Endometrial microvascular endothelial cells (primary cell): ENCODE data around the gene BCO1. TPM values are rescaled to one million over a fixed set of nuclear protein-coding genes. Genes with fewer than 3 reads are reported as not detected.

Source experiments
- in situ Hi-C: cut with HindIII; loops from 2 replicates; pipeline ENCODE4 v1.10.0; 2017; ENCODE audit warnings: low sequenced_read_pairs, low pct_unique_long_range_greater_than_20kb; ENCODE audit errors: inconsistent ontology term
- total RNA-seq: library from RNA; depleted of rRNA; stranded (reverse); fragments of >200 nt; gene quantifications from one replicate; pipeline ENCODE4 v1.2.3, GENCODE V29; 2015; ENCODE audit errors: inconsistent ontology term

Gene BCO1
- total RNA-seq, 1 donor from 2014 or later = not detected

DNA sequence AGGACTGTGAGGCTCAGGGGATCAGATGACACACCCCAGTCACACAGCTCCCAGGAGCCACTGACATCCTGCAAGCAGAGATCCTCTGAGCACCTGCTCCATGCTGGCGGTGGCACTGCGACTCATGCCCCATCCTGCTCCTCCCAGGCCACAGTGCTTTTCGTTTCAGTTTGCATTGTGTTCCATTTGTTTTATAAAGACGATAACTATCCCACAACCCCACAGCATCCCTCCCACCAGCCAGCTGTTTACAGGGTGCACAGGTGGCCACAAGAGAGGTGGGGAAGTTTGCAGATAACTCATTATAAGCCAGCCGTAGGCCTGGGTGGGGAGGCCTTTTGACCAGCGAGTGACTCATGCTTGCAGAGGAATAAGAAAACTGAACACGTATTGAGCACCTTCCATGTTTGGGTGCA is 28.2 kb downstream of the BCO1 start:
- in situ Hi-C loops = no loop called here

DNA sequence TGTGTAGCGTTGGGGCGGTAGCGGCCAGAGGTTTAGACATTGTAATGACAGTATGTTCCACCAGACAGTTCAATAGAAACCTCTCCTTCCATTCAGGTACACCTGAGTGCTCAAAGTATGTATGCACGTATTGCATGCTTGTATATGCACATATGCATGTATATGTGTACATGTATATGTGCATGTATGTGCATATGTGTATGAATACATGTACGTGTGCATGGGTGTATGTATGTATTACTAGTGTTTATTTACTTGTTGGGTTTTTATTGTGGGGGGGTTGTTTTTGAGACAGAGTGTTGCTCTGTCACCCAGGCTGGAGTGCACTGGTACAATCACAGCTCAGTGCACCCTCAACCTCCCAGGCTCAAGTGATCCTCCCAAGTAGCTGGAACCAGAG is 30.0 kb downstream of the BCO1 start:
- in situ Hi-C loops = no loop called here

DNA sequence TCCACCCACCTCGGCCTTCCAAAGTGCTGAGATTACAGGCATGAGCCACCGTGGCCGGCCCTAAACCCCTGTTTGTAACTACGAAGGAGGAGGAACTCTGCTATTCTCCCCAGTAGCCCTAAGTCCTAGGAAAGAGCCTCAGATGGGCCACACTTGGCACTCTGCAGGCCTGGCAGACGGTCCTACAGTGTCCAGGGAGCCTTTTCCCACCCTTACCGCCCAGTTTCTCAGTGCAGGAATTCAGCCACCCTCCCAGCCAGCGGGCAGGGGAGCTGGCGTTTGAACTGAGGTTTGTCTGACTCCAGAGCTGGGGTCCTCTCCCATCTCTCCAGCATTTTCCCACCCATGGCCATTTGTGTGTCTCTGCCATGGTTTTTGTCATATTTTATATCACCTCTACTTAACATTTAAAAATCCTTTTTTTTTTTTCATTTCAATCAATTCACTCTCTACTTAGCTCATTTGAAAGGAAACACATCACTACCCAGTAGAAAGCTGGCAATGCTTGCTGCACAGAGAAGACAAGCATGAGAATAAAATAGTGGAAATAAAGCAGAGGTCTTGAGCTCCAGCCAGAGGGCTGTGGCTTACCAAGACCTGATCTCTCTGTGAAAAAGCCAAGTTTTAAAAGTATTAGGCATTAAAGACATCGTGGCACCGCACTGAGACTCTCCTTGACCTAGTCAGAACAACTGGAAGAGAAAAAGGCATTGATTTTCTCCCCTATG is 34.9 kb downstream of the BCO1 start:
- in situ Hi-C loops = no loop called here

DNA sequence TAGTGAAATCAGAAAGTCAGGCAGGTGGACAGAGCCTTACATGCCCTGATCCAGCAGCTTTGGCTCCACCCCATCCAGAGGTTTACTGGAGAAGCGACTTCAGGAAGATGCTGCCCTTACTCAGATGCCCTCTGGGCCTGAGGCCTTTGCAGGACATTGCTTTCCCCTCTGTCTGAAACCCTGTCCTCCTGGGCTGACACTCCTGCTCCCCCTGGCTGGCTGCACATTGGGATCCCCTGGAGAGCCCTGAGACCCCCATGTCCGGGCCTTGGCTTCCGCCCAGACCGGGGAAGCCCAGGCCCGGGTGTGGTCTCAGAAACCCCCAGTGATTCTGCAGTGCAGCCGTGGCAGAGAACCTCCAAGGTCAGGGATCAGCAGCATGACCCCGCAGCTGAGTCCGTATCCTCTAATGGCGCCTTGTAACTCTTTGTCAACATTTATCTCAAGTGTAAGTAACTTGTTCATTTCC is 36.6 kb downstream of the BCO1 start:
- in situ Hi-C loops = no loop called here

DNA sequence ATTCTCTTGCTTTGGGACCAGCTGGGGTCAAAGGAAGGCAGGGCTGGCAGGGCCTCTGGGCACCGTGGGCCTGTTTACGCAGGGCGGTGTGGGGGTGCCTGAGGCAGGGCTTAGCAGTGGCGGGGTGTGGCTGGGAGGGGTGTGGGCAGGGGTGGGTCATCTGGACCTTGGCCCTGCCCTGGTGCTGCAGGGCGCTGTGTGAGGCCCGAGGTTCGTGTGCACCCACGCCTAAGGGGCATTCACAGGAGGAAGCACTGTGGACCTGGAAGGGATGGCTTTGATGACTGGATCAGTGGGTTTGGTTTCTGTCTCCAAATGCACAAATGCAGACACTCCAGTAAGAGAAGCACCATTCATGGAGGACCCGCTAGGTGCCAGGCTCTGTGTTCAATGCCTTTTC is 37.3 kb downstream of the BCO1 start:
- in situ Hi-C loops = no loop called here

DNA sequence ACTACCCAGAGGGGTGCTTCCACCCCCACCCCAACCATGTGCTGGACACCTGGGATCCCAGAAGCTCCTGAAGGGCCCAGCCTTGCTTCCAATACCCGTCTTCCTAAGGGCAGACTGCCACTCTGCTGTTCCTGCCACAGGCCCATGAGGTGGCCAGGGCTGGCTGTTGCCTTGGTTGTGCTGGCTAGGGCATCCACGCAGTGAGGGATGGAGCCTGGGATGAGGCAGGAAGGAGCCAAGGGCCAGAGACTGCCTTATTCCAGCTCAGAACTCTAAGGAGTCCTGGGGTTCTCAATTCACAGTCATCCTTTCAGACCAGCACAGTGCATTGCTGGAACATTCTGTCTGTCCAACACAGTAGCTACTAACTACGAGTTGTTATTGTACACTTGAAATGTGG is 37.8 kb downstream of the BCO1 start:
- in situ Hi-C loops = no loop called here

DNA sequence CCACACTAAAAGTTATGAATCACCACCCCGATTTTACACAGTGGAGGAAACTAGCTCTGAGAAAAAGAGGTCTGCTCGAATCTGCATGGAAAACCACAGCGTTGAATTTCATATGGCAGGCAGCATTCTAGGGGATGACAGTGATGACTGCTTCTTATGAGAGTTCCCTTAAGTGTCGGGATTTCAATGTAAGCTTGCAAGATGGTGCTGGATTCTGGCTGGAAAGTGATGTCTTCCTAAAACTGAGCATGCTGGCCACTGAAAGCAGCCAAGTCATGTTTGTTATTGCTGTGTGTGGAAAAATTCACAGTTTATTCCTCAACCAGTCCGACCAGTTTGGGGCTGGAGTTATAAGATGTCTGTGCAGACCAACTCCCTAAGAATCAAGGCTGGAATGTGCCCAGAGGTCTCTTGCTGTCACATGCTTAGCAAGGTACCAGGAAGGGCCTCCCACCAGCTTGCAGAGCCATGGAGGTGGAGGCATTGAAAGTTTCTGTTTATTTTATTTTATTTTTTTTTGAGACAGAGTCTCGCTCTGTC is 39.1 kb downstream of the BCO1 start:
- in situ Hi-C loops = no loop called here

DNA sequence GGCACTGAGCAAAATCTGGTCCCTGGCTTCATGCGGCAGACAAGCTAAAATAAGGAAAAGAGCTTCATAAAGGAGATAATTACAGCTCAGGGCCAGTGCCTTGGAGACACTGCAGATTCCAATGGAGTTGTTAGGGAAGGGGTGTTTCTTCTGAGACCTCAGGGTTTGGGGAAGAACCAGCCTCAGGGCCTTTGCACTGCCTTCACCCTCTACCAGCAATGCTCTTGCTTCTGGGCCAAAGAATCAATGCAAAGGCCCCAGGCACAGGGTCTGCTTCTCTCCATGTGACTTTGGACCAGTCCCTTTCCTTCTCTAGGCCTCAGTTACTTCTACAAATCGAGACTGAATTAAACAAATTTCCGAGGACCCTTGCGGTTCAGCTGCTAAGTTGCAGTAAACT is 40.0 kb downstream of the BCO1 start:
- in situ Hi-C loops = no loop called here

DNA sequence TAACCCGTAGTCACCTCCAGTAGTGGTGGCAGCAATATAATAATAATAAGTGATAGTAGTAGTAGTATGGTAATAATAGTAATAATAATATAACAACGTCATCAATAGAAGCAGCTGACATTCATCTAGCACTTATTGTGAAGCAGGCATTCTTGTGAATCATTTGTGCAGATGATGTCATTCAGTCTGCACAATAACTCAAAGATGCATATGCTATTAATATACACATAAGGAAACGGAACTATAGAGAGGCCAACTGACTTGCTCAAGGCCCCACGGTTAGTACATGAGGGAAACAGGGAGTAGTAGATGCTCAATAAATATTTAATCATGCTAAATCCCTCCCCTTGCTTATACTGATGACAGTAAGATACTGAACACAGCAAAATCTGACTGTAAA is 40.9 kb downstream of the BCO1 start:
- in situ Hi-C loops = no loop called here

DNA sequence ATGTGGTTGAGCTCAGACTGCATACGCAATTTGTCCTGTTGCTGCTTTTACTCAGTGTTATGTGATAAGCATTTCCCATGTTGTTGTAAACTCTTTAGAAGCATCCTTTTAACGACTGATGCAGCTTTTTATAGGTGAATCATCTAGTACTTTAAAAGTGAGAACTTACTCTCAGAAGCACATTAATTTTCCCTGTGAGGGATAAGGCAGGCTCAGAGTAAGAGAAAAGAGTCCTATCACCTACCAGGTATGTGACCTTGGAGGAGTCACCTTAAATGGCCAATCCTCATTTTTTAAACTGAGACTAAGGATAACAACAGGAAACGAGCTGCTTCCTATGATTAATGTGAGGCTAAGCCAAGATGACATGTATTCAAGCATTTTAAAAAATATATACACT is 41.9 kb downstream of the BCO1 start:
- in situ Hi-C loops = no loop called here

DNA sequence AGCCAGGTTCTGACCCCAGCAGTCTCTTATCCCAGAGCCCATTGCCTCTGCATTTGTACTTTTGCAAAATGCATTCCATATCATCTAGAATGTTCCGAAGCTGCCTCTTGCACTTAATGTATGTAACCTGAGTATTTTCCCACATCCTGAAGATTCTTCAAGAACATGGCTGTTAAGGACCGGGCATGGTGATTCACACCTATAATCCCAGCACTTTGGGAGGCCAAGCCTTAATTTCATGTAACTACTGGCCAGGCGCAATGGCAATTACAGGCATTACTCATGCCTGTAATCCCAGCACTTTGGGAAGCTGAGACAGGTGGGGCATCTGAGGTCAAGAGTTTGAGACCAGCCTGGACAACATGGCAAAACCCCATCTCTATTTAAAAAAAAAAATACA is 44.6 kb downstream of the BCO1 start:
- in situ Hi-C loops = no loop called here

DNA sequence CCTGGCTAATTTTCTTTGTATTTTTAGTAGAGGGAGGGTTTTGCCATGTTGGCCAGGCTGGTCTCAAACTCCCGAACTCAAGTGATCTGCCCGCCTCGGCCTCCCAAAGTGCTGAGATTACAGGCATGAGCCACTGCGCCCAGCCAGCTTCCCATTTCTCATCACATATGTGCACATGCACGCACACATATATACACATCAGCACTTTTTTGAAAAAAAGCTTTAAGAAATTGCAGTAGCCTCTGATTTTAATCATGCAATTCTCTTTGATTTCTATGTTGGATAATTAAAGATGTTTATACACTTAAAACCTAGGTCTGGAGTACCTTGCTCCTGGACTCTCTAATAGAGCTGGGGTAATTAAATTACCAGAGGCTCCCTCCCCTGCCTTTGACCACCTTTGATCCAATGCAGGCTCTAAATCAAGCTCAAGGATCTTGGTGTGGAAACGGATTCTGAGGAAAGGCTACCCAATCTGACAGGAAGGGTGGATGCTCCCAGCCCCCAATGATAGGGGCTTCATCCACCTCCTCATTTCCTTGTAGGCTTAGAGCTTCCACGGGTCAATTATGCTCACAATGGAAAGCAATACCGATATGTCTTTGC is 46.6 kb downstream of the BCO1 start:
- in situ Hi-C loops = no loop called here

DNA sequence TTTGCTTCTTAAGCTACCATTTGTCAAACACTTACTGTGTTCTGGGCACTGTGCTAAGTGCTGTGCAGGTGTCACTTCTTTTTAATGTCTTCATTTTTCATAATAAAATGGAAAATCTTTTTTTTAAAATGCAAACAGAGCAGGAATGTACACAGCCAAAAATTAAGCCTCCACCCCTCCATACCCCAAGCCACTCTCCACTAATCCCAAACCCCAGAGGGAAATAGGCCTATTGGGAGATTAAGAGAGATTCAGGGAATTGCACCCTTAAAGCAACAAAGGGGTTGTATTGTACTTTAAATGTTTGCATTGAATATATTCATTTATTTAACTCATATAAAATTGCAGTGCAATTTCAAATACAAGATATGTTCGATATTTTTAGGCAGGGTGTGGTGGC is 47.7 kb downstream of the BCO1 start:
- in situ Hi-C loops = no loop called here

DNA sequence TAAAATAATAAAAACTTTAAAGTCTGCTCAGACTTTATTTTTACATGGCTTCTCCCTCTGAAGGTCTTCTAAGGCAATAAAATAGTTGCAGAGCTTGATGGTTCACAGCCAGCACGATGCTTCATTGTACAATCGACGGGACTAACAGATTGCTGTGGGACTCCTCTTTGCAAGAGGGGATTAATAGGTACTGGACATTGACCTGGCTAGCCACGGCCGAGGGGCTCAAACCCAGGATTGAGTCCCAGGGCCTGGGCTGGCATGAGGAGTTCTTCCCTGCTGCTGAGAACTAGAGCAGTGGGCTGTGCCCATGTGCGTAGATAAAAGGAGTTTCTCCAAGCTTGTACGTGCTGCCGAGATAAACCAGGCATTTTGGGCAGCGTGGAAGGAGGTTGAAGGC is 52.6 kb downstream of the BCO1 start:
- in situ Hi-C loops = no loop called here

DNA sequence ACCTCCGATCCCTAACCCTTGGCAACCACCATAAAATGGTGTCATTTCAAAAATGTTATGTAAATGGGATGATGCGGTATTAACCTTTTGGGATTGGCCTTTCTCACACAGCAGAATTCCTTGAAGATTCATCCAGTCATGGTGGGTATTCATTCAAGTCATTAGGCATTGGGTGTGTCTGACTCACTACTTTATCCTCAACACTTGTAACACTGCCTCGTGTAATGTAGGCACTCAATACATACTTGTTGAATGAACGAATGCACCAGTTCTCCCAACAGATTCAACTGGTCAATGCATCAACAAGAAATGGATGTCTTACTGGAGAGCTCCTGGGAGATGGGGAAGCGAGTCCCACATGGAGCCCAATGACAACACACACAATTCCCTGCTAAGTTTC is 54.4 kb downstream of the BCO1 start:
- in situ Hi-C loops = no loop called here

DNA sequence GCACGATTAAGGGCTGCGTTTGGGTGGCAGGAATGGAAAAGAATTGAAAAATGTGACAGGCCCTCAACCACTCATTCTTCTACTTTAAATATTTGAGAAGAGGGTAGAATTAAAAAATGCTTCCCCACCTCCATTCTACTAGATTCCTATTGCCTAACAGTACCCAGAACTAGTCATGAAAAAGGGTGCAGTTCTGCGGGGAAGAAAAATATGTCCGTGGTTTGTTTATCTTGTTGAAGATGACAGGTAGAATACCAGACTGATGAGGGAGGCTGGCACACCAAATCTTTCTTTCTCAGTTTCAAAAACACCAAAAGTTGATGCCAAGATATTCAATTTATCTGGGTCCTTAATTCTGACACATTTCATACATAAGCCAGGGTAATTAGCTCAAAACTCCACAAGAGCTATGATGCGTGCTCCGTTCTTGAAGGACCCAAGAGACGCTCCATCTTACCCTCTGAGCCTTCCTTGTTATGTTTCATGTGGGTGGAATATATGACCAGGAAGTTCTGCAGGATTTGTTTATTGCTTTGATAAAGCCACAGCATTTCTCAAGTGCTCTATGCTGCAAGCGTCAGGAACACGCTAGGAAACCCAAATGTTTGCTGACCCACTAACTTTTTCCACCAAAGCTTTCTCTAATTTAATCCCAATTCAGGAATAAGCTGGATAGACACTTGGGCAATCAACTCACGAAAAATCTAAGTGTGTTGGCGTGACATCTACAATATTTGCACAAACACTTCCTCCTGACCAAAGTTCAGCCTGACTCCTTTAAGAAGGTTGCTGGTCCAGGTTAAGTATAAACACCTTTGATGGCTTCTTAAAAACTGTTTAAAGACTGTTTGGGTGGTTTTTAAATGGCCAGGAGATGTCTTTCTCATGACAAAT is 55.7 kb downstream of the BCO1 start:
- in situ Hi-C loops = no loop called here

DNA sequence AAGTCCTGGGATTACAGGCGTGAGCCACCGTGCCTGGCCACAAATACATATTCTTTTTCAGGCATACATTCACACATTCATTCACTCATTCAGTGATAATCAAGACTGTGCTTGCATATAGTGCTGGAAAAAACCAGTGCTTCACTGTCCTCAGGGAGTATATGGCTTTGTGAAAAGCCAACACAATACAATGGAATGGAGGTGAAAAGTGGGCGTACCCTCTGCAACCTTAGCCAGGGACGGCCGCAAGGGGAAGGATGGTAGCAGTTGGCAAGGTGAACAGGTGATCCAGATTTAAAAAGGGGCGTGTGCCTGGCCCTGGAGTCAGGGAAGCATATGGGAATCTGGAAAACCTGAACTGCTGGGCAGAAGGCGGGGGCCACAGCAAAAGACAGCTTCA is 58.1 kb downstream of the BCO1 start:
- in situ Hi-C loops = no loop called here

DNA sequence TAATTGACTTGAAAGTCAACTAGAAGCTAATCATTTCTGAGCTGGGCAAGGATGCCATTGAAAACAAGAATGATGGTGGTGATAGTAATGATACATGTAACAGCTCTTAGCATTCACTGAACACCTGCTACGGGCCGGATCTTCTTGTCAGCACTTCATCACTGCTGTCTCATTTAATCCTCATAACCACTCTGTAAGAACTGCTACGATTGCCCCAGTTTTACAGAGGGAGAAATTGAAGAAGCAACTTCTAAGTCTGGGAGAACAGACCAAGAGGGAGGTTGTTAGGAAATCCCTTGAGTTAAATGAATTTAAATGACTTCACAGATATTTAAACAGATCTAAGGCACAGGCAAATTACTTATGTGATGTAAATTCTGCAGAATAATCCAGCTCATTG is 69.3 kb downstream of the BCO1 start:
- in situ Hi-C loops = no loop called here

DNA sequence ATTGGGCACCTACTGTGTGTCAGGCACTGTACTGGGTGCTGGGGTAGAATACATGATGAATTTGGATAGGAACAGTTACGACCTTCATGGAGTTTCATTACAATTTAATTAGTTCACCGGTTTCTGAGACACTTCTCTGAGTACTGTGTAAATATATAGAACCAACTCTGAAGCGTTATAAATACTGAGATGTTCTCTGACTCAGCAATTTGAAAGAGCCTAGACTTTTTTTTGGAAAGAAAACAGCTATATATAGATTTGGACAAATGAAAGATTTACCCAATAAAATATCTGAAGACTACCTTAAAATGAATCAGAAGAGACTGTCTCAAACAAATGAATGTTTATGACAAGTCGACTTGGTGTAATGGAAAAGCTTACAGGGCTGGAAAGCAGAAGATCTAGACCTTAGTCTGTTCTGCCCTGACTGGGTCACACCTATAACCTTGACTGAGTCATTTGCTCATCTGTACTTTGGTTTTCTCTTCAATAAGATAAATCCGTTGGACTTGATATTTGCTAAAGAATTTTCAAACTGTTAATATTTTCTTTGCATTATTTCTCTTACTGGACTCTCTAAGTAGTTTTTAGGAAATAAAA is 71.7 kb downstream of the BCO1 start:
- in situ Hi-C loops = no loop called here
